Upper lobe of left lung (tissue), 6 donors: ENCODE results near the gene CHRNA5. TPM values are rescaled to one million over a fixed set of nuclear protein-coding genes. Genes with fewer than 3 reads are reported as not detected.

ENCODE experiments used
- ATAC-seq, 2 donors: fragments of 200-7000 bp; cut with Tn5 transposase; one replicate each; pipeline ENCODE4 v1.9.1; 2022; ENCODE audit warnings: mild to moderate bottlenecking in 2 of 2, moderate library complexity in 2 of 2; ENCODE audit not compliant: low FRiP score in 2 of 2
- DNase-seq, 2 donors: peaks; one replicate each; pipeline ENCODE4 v3.0.0-alpha.2; 2019 to 2020
- H3K27ac ChIP-seq, 4 donors: fragments of 200-600 bp; sonication (generic); one replicate each; pipeline ENCODE4 v1.5.1; 2016 to 2019
- H3K27me3 ChIP-seq, 4 donors: fragments of 200-600 bp; sonication (generic); one replicate each; pipeline ENCODE4 v1.5.1; 2017 to 2019
- H3K36me3 ChIP-seq, 4 donors: fragments of 200-600 bp; sonication (generic); one replicate each; pipeline ENCODE4 v1.5.1; 2016 to 2019
- H3K4me1 ChIP-seq, 4 donors: fragments of 200-600 bp; sonication (generic); one replicate each; pipeline ENCODE4 v1.5.1; 2018 to 2019
- H3K4me3 ChIP-seq, 4 donors: fragments of 200-600 bp; sonication (generic); one replicate each; pipeline ENCODE4 v1.5.1; 2017 to 2019; ENCODE audit warnings: mild to moderate bottlenecking in 2 of 4, moderate library complexity in 1 of 4
- H3K9me3 ChIP-seq, 4 donors: fragments of 200-600 bp; sonication (generic); one replicate each; pipeline ENCODE4 v1.5.1; 2018 to 2019
- CTCF ChIP-seq, 6 experiments: fragments of 450-650 bp in 4 of 6; fragments of 200-600 bp in 2 of 6; sonication (generic) in 2 of 6; IDR thresholded peaks; one replicate each; pipeline ENCODE4 v1.5.1; 2016 to 2019; ENCODE audit warnings: antibody characterized with exemption in 6 of 6
- EP300 ChIP-seq, 4 donors: sonication (generic); formaldehyde crosslinking; IDR thresholded peaks; one replicate each; pipeline ENCODE4 v1.5.1; 2017; ENCODE audit warnings: antibody characterized with exemption in 4 of 4, control low read depth in 2 of 4
- POLR2A ChIP-seq, 4 donors: fragments of 450-650 bp; IDR thresholded peaks; one replicate each; pipeline ENCODE4 v1.5.1; 2016 to 2017; ENCODE audit warnings: antibody characterized with exemption in 4 of 4, mild to moderate bottlenecking in 2 of 4
- POLR2AphosphoS5 ChIP-seq, 2 donors: sonication (generic); formaldehyde crosslinking; IDR thresholded peaks; one replicate each; pipeline ENCODE4 v1.5.1; 2017; ENCODE audit warnings: antibody characterized with exemption in 2 of 2
- WGBS, 2 donors: methylation state at CpG; one replicate each; pipeline ENCODE4 v1.1.5; 2017 to 2018; 5-methylcytosine and 5-hydroxymethylcytosine counted together
- total RNA-seq, 6 donors: library from RNA; depleted of rRNA in 4 of 6; stranded (reverse); fragments of >200 nt in 4 of 6; gene quantifications; one replicate each; pipeline versions ENCODE4 v1.1.0 to v1.2.1, GENCODE V29; 2016 to 2021
- donor health status: DM: no; HTN: no; CAD: no; lungs with moderate emphysema.
- donor health status: DM: no; HTN: yes; CAD: no; lungs with severe emphysema.

The CHRNA5 gene
- total RNA-seq, 6 donors from 2014 or later = 0.29 to 1.5 (median 0.38) TPM; not detected in 2

GRCh38 chr15:78620527-78621421 lies 55.5 kb downstream of the CHRNA5 start, which contains the start of gene CHRNA3:
TSS of gene CHRNA3 (minus strand) at chr15:78620996. CDS start at chr15:78620794, 202 bp downstream.
- Histone ChIP-seq H3K27me3 (peaks cover 0 to 32% (median 13%) of the 10 kb centered on the region in 4 donors), H3K4me1 (peaks cover 14 to 16% (median 14%) of the 10 kb centered on the region in 4 donors), H3K9me3 (no peaks in the 10 kb centered on the region), H3K27ac (no peak within 1 kb of the TSS), H3K36me3 (no peaks in the 10 kb centered on the region), H3K4me3 (peak within 1 kb of the TSS in 3 of 4 donors; percentile 18 to 36 (median 22))
- TF ChIP-seq CTCF (IDR thresholded peaks at IDR 0.05) (no peak), EP300 (IDR thresholded peaks at IDR 0.05) (no peak), POLR2AphosphoS5 (IDR thresholded peaks at IDR 0.05) (no peak), POLR2A (IDR thresholded peaks at IDR 0.05) (no peak)
- ATAC-seq (no peak), DNase-seq (peak; percentile 14 to 75)
- 6 to 33% methylated on average over 3 to 32 of the region's 102 CpGs for WGBS, 2 donors

GRCh38 chr15:78621810-78622402 lies 56.6 kb downstream of the CHRNA5 start:
- Histone ChIP-seq H3K4me3 (no peak overlapping the region), H3K27me3 (peaks cover 0 to 32% (median 13%) of the 10 kb centered on the region in 4 donors), H3K27ac (no peak overlapping the region), H3K4me1 (peaks cover 14 to 16% (median 14%) of the 10 kb centered on the region in 4 donors), H3K36me3 (no peaks in the 10 kb centered on the region), H3K9me3 (no peaks in the 10 kb centered on the region)
- DNase-seq = peak in 1 of 2 donors; percentile 14
- no peak for ATAC-seq
- WGBS, 2 donors = 69% methylated on average over 10 of the region's 10 CpGs
- TF ChIP-seq POLR2A (IDR thresholded peaks at IDR 0.05) (no peak), CTCF (IDR thresholded peaks at IDR 0.05) (no peak), POLR2AphosphoS5 (IDR thresholded peaks at IDR 0.05) (no peak), EP300 (IDR thresholded peaks at IDR 0.05) (no peak)

GRCh38 chr15:78623786-78624497 lies 58.6 kb downstream of the CHRNA5 start:
- TF ChIP-seq EP300 (IDR thresholded peaks at IDR 0.05) = no peak
- no peak for TF ChIP-seq POLR2AphosphoS5 (IDR thresholded peaks at IDR 0.05)
- TF ChIP-seq CTCF (IDR thresholded peaks at IDR 0.05) = no peak
- TF ChIP-seq POLR2A (IDR thresholded peaks at IDR 0.05) = no peak
- Histone ChIP-seq H3K4me3 (no peak overlapping the region), H3K4me1 (peaks cover 14 to 16% (median 14%) of the 10 kb centered on the region in 4 donors), H3K36me3 (no peaks in the 10 kb centered on the region), H3K27me3 (peaks cover 0 to 28% (median 13%) of the 10 kb centered on the region in 4 donors), H3K27ac (no peak overlapping the region), H3K9me3 (no peaks in the 10 kb centered on the region)
- 77 to 85% methylated on average over 7 of the region's 7 CpGs for WGBS, 2 donors
- ATAC-seq (no peak), DNase-seq (peak in 1 of 2 donors; percentile 12)

GRCh38 chr15:78624651-78625590 lies 59.6 kb downstream of the CHRNA5 start:
- DNase-seq (peak in 1 of 2 donors; percentile 11), ATAC-seq (no peak)
- no peak overlapping the region for H3K4me3 ChIP-seq
- no peaks in the 10 kb centered on the region for H3K9me3 ChIP-seq
- H3K27me3 ChIP-seq = peaks cover 0 to 18% (median 11%) of the 10 kb centered on the region in 4 donors
- no peak overlapping the region for H3K27ac ChIP-seq
- TF ChIP-seq EP300 (IDR thresholded peaks at IDR 0.05) = no peak
- no peak for TF ChIP-seq POLR2A (IDR thresholded peaks at IDR 0.05)
- no peak for TF ChIP-seq POLR2AphosphoS5 (IDR thresholded peaks at IDR 0.05)
- no peak for TF ChIP-seq CTCF (IDR thresholded peaks at IDR 0.05)
- H3K4me1 ChIP-seq = peaks cover 12 to 14% (median 12%) of the 10 kb centered on the region in 4 donors
- no peaks in the 10 kb centered on the region for H3K36me3 ChIP-seq
- 81 to 84% methylated on average over 16 to 17 of the region's 17 CpGs for WGBS, 2 donors
